ENCODE results near the gene FNDC5. TPM values are rescaled to one million over a fixed set of nuclear protein-coding genes. Genes with fewer than 3 reads are reported as not detected.

FNDC5 gene
- total RNA-seq, 1 donor from 2014 or later = not detected

- Histone ChIP-seq H3K4me3 (ENCODE audit: low read depth, low read length) (no peak overlapping the region), H3K27me3 (ENCODE audit: control insufficient read depth, insufficient read depth, low read length) (no peaks in the 10 kb centered on the region), H3K36me3 (ENCODE audit: control insufficient read depth, insufficient read depth, low read length) (no peaks in the 10 kb centered on the region)
- no peak for TF ChIP-seq CTCF (IDR thresholded peaks at IDR 0.05; ENCODE audit: insufficient read depth, low read length, severe bottlenecking)
- no peak for FAIRE-seq
- peak; percentile 80 for DNase-seq (ENCODE audit: low read depth)
Measured at GRCh38 chr1:32878183-32878582, 7.5 kb upstream of the FNDC5 start.

GRCh38 chr1:32877211-32878110 lies 6.7 kb upstream of the FNDC5 start:
- Histone ChIP-seq H3K27me3 (ENCODE audit: control insufficient read depth, insufficient read depth, low read length) (no peaks in the 10 kb centered on the region), H3K36me3 (ENCODE audit: control insufficient read depth, insufficient read depth, low read length) (no peaks in the 10 kb centered on the region), H3K4me3 (ENCODE audit: low read depth, low read length) (no peak overlapping the region)
- TF ChIP-seq CTCF (IDR thresholded peaks at IDR 0.05; ENCODE audit: insufficient read depth, low read length, severe bottlenecking) = no peak
- DNase-seq (ENCODE audit: low read depth) (no peak), FAIRE-seq (no peak)

GRCh38 chr1:32876341-32877210 lies 5.9 kb upstream of the FNDC5 start:
- Histone ChIP-seq H3K27me3 (ENCODE audit: control insufficient read depth, insufficient read depth, low read length) (peaks cover under 1% of the 10 kb centered on the region), H3K4me3 (ENCODE audit: low read depth, low read length) (no peak overlapping the region), H3K36me3 (ENCODE audit: control insufficient read depth, insufficient read depth, low read length) (no peaks in the 10 kb centered on the region)
- DNase-seq (ENCODE audit: low read depth) (peak; percentile 29), FAIRE-seq (no peak)
- peak; percentile 98 for TF ChIP-seq CTCF (IDR thresholded peaks at IDR 0.05; ENCODE audit: insufficient read depth, low read length, severe bottlenecking)

GRCh38 chr1:32874860-32875752 lies 4.4 kb upstream of the FNDC5 start:
- no peak for TF ChIP-seq CTCF (IDR thresholded peaks at IDR 0.05; ENCODE audit: insufficient read depth, low read length, severe bottlenecking)
- Histone ChIP-seq H3K4me3 (ENCODE audit: low read depth, low read length) (no peak overlapping the region), H3K27me3 (ENCODE audit: control insufficient read depth, insufficient read depth, low read length) (peaks cover 8% of the 10 kb centered on the region), H3K36me3 (ENCODE audit: control insufficient read depth, insufficient read depth, low read length) (no peaks in the 10 kb centered on the region)
- DNase-seq (ENCODE audit: low read depth) (no peak), FAIRE-seq (no peak)

GRCh38 chr1:32873484-32873883 lies 2.8 kb upstream of the FNDC5 start:
- no peaks in the 10 kb centered on the region for H3K36me3 ChIP-seq (ENCODE audit: control insufficient read depth, insufficient read depth, low read length)
- no peak overlapping the region for H3K4me3 ChIP-seq (ENCODE audit: low read depth, low read length)
- FAIRE-seq (no peak), DNase-seq (ENCODE audit: low read depth) (no peak)
- H3K27me3 ChIP-seq (ENCODE audit: control insufficient read depth, insufficient read depth, low read length) = peaks cover 8% of the 10 kb centered on the region
- no peak for TF ChIP-seq CTCF (IDR thresholded peaks at IDR 0.05; ENCODE audit: insufficient read depth, low read length, severe bottlenecking)
